NOMO-1 treated with dmso at 0.1 percent for 144 hours (cell line): Measurements from ENCODE around the gene DOCK2.
A peak's percentile ranks its signal among the peaks of the same experiment; 100 is the strongest.
"Not testable (repeated sequence)": the region's sequence is repeated elsewhere in the genome, so short reads cannot be mapped to it uniquely, and the experiment has no call there.

Experiments used
- DNase-seq: peaks from one replicate; lab custom pipeline; 2025; ENCODE audit not compliant: unreplicated experiment; lab: John Stamatoyannopoulos, UW

Gene DOCK2

GRCh38 chr5:169785771-169786618 is 148.9 kb downstream of the DOCK2 start:
- DNase-seq, result no peak

- peak; percentile 82 for DNase-seq
Observed at GRCh38 chr5:169788168-169788567, 151.1 kb downstream of the DOCK2 start.

- no peak for DNase-seq
Observed at GRCh38 chr5:169789417-169789940, 152.4 kb downstream of the DOCK2 start.

- DNase-seq, result no peak
Observed at GRCh38 chr5:169791251-169791650, 154.2 kb downstream of the DOCK2 start.

- no peak for DNase-seq
Observed at GRCh38 chr5:169795338-169795737, 158.3 kb downstream of the DOCK2 start.

GRCh38 chr5:169796731-169797130 is 159.7 kb downstream of the DOCK2 start:
- no peak for DNase-seq

GRCh38 chr5:169797577-169797976 is 160.5 kb downstream of the DOCK2 start:
- no peak for DNase-seq

- DNase-seq, result no peak
Observed at GRCh38 chr5:169798438-169798837, 161.4 kb downstream of the DOCK2 start.

GRCh38 chr5:169798906-169799660 is 162.0 kb downstream of the DOCK2 start:
- no peak for DNase-seq

GRCh38 chr5:169801324-169801777 is 164.3 kb downstream of the DOCK2 start:
- no peak for DNase-seq

GRCh38 chr5:169801781-169802180 is 164.7 kb downstream of the DOCK2 start:
- no peak for DNase-seq

GRCh38 chr5:169803077-169803981 is 166.3 kb downstream of the DOCK2 start:
- DNase-seq, result peak; percentile 7

GRCh38 chr5:169804861-169805260 is 167.8 kb downstream of the DOCK2 start:
- DNase-seq, result no peak

- DNase-seq, result no peak
Observed at GRCh38 chr5:169805527-169805934, 168.5 kb downstream of the DOCK2 start.

GRCh38 chr5:169805937-169806700 is 169.0 kb downstream of the DOCK2 start:
- DNase-seq, result no peak

GRCh38 chr5:169808118-169808581 is 171.1 kb downstream of the DOCK2 start:
- no peak for DNase-seq

GRCh38 chr5:169808880-169809279 is 171.8 kb downstream of the DOCK2 start:
- not testable (repeated sequence) for DNase-seq

- no peak for DNase-seq
Observed at GRCh38 chr5:169809281-169809680, 172.2 kb downstream of the DOCK2 start.

GRCh38 chr5:169810524-169810923 is 173.4 kb downstream of the DOCK2 start:
- no peak for DNase-seq

- no peak for DNase-seq
Observed at GRCh38 chr5:169811023-169811422, 173.9 kb downstream of the DOCK2 start.
